Left ventricle myocardium inferior (tissue), 1 donor: Measurements from ENCODE around the gene DDX18. TPM values are rescaled to one million over a fixed set of nuclear protein-coding genes. Genes with fewer than 3 reads are reported as not detected.

Experiments
- DNase-seq: peaks from one replicate; pipeline ENCODE4 v3.0.0-alpha.2; 2020
- H3K27ac ChIP-seq: fragments of 200-600 bp; replicated peaks from 2 replicates; pipeline ENCODE4 v1.8.0; 2021
- H3K27me3 ChIP-seq: fragments of 200-600 bp; 2 replicates; pipeline ENCODE4 v1.8.0; 2021; ENCODE audit warnings: low read depth
- H3K36me3 ChIP-seq: fragments of 200-600 bp; 2 replicates; pipeline ENCODE4 v1.8.0; 2021
- H3K4me1 ChIP-seq: fragments of 200-600 bp; 2 replicates; pipeline ENCODE4 v1.8.0; 2021
- H3K4me3 ChIP-seq: fragments of 200-600 bp; 2 replicates; pipeline ENCODE4 v1.8.0; 2021; ENCODE audit warnings: mild to moderate bottlenecking, moderate library complexity
- H3K9me3 ChIP-seq: fragments of 200-600 bp; replicated peaks from 2 replicates; pipeline ENCODE4 v1.8.0; 2021
- intact Hi-C: fragments of 100-400 bp; cut with micrococcal nuclease; formaldehyde crosslinking; loops from one replicate; pipeline ENCODE4 v1.11.0; 2022
- total RNA-seq: library from RNA; stranded (reverse); fragmentation: NEBNext Ultra II Directional; extraction: Animal tissue kit (Norgen Biotek cat#: 25700); gene quantifications from one replicate; pipeline ENCODE4 v1.2.1, GENCODE V29; 2021
- TF ChIP-seq, protein P1 (sequence below): fragments of 200-600 bp; IDR thresholded peaks from 2 replicates; pipeline ENCODE4 v1.8.0; 2021; ENCODE audit warnings: antibody characterized with exemption, mild to moderate bottlenecking, borderline replicate concordance
- donor health status: DM: no; HTN: yes; CAD: no; lungs with severe emphysema.

Gene DDX18
- total RNA-seq, 1 donor from 2014 or later: 25.5 TPM

DNA sequence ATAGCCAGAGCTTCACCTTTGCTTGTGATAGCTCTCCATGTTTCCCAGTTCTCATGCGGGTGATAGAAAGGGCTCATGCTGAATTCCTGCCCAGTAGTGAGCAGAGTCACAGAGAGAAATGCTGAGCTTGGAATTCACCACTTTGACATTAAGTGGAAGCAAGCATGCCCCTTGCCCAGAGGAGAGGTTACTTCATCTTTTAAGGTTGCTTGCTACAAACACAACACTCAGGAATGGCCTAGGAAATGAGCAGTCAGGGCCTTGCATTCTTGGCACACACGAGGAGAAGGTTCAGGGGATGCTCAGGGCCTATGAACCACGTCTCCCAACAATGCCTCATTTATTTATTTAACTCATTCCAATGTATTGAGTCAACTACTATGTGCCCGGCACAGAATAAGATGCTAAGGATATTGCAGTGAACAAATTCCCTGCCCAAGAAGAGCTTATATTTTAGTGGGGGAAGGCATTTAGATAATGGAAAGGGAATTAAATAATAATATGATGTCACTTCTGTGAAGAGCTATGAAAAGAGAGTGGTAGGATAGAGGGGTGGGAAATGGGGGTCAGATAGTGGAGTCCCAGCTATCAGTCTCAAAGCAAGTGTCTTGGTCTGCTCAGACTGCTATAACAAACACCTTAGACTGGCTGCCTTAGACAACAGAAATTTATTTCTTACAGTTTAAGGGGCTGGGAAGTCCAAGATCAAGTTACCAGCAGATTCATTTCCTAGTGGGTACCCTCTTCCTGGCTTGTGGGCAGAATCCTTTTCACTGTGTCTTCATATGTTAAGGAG is 42.1 kb downstream of the DDX18 start:
- TF ChIP-seq, protein P1, sequence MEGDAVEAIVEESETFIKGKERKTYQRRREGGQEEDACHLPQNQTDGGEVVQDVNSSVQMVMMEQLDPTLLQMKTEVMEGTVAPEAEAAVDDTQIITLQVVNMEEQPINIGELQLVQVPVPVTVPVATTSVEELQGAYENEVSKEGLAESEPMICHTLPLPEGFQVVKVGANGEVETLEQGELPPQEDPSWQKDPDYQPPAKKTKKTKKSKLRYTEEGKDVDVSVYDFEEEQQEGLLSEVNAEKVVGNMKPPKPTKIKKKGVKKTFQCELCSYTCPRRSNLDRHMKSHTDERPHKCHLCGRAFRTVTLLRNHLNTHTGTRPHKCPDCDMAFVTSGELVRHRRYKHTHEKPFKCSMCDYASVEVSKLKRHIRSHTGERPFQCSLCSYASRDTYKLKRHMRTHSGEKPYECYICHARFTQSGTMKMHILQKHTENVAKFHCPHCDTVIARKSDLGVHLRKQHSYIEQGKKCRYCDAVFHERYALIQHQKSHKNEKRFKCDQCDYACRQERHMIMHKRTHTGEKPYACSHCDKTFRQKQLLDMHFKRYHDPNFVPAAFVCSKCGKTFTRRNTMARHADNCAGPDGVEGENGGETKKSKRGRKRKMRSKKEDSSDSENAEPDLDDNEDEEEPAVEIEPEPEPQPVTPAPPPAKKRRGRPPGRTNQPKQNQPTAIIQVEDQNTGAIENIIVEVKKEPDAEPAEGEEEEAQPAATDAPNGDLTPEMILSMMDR: no peak
- Histone ChIP-seq H3K27ac (no peak overlapping the region), H3K4me1 (no peaks in the 10 kb centered on the region), H3K9me3 (no peaks in the 10 kb centered on the region), H3K27me3 (peaks cover 94% of the 10 kb centered on the region), H3K4me3 (no peak overlapping the region), H3K36me3 (no peaks in the 10 kb centered on the region)
- no peak for DNase-seq
- intact Hi-C loops: no loop called here

DNA sequence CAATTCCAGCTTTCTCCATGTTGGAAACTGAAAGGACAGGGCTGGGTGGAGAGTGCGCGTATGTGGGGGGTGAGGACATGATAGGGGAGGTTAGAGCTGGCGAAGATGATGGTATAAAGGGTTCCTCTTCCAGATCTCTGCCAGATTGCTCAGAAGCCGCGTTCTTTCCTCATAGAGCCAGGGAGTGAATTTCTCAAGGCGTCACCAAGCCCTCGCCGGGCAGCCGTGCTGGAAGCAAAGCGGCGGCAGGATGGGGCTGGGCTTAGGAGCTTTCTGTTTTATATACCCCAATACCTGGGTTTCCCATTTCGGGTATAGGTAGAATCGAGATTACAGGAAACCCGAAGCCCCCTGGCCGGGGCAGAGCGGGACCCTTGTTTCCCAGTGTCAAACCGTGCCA is 43.8 kb downstream of the DDX18 start:
- TF ChIP-seq, protein P1: no peak
- Histone ChIP-seq H3K4me3 (no peak overlapping the region), H3K27ac (no peak overlapping the region), H3K36me3 (no peaks in the 10 kb centered on the region), H3K4me1 (no peaks in the 10 kb centered on the region), H3K9me3 (peaks cover 7% of the 10 kb centered on the region), H3K27me3 (peaks cover 80% of the 10 kb centered on the region)
- no peak for DNase-seq
- intact Hi-C loops: no loop called here

DNA sequence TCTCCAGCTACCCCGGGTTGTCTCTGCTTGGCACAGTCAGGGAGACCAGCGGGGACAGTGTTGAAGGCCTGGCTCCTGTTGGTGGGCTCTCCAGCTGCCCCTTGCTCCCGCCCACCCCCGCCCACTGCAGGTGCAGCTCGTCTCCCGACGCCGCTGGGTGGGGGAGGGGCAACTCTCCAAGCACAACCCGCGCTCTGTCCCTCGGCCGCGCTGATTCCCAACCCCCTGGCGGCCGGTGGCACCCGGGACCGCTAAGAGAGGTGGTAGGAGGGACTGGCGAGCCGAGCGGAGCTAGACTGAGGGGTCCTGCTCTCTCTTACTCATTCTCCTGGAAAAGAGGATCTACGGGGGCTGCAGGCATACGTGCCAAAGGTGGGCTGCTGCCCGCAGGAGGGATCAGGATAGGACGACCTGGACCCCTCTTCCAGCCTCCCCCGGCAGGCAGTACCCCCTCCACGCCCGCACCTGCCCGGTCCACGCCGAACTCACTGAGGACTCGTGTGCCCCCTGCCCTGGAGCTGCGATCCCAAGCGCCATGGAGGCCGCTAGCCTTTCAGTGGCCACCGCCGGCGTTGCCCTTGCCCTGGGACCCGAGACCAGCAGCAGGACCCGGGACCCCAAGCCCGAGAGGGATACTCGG is 44.5 kb downstream of the DDX18 start:
- DNase-seq: no peak
- Histone ChIP-seq H3K27me3 (peaks cover 73% of the 10 kb centered on the region), H3K27ac (no peak overlapping the region), H3K9me3 (peaks cover 7% of the 10 kb centered on the region), H3K4me1 (no peaks in the 10 kb centered on the region), H3K36me3 (no peaks in the 10 kb centered on the region), H3K4me3 (no peak overlapping the region)
- intact Hi-C loops: no loop called here
- TF ChIP-seq, protein P1: no peak

DNA sequence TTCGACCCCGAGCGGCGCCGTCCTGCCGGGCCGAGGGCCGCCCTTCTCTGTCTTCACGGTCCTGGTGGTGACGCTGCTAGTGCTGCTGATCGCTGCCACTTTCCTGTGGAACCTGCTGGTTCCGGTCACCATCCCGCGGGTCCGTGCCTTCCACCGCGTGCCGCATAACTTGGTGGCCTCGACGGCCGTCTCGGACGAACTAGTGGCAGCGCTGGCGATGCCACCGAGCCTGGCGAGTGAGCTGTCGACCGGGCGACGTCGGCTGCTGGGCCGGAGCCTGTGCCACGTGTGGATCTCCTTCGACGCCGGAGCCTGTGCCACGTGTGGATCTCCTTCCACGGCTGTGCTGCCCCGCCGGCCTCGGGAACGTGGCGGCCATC is 45.0 kb downstream of the DDX18 start:
- DNase-seq: no peak
- TF ChIP-seq, protein P1: no peak
- intact Hi-C loops: no loop called here
- Histone ChIP-seq H3K27ac (no peak overlapping the region), H3K4me1 (no peaks in the 10 kb centered on the region), H3K36me3 (no peaks in the 10 kb centered on the region), H3K4me3 (no peak overlapping the region), H3K9me3 (peaks cover 7% of the 10 kb centered on the region), H3K27me3 (peaks cover 68% of the 10 kb centered on the region)

DNA sequence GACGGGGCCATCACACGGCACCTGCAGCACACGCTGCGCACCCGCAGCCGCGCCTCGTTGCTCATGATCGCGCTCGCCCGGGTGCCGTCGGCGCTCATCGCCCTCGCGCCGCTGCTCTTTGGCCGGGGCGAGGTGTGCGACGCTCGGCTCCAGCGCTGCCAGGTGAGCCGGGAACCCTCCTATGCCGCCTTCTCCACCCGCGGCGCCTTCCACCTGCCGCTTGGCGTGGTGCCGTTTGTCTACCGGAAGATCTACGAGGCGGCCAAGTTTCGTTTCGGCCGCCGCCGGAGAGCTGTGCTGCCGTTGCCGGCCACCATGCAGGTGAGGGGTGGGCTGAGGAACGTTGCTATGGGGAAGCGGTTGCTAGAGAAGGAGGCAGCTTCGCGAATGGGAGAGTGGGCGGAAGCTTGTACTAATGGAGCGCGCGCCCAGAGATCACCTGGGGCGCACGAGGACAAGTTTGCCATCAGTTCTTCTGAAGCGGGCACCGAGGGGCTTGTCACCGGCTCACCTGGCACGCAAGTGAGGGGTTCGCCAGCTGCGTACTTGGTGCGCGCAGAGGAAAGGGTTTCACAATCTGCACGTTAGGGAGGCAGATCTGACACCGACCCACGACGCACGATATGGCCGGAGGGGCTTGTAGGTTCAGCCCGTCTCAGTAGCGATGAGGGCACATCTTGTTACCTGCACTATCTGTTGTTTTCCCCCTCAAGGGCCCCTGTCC is 45.6 kb downstream of the DDX18 start:
- H3K27me3 ChIP-seq: peaks cover 62% of the 10 kb centered on the region
- H3K4me1 ChIP-seq: no peaks in the 10 kb centered on the region
- TF ChIP-seq, protein P1: no peak
- peaks cover 7% of the 10 kb centered on the region for H3K9me3 ChIP-seq
- H3K36me3 ChIP-seq: no peaks in the 10 kb centered on the region
- no peak overlapping the region for H3K4me3 ChIP-seq
- intact Hi-C loops: no loop called here
- DNase-seq: no peak
- H3K27ac ChIP-seq: no peak overlapping the region
